ENCODE measurements around the gene BORCS6. TPM values are rescaled to one million over a fixed set of nuclear protein-coding genes. Genes with fewer than 3 reads are reported as not detected.
A peak's percentile ranks its signal among the peaks of the same experiment; 100 is the strongest.

The BORCS6 gene
- total RNA-seq, 1 experiment from 2014 or later, result 6.4 TPM

- Histone ChIP-seq H3K4me3 (peak overlapping the region; percentile 60), H3K36me3 (ENCODE audit: low read depth) (no peaks in the 10 kb centered on the region), H3K4me1 (replicated peaks; ENCODE audit: insufficient read depth) (peaks cover 25% of the 10 kb centered on the region), H2AFZ (peak overlapping the region; percentile 83), H3F3A (ENCODE audit: insufficient read depth, low read depth) (peaks cover 22% of the 10 kb centered on the region; the same call in 1 of the 2 replicates), H3K9me2 (ENCODE audit: insufficient read depth) (no peaks in the 10 kb centered on the region), H3K9me3 (ENCODE audit: insufficient read depth, low read depth) (no peaks in the 10 kb centered on the region), H3K27me3 (ENCODE audit: insufficient read depth, low read depth) (no peaks in the 10 kb centered on the region), H3K27ac (peak overlapping the region; percentile 39; the same call in 1 of the 2 replicates), H4K20me1 (ENCODE audit: insufficient read depth) (no peaks in the 10 kb centered on the region), H3K79me2 (ENCODE audit: low read depth) (0 out of 2 replicates have a peak, but pooled peaks cover 6% of the 10 kb centered on the region), H3K4me2 (peak overlapping the region; percentile 85)
- ChIA-PET POLR2A (ENCODE audit: unreplicated experiment) (interaction anchor here (0.8 to 1.0 kb wide), 2 partner anchors 36 to 92 kb away, joined by 4 to 17 read pairs; partner anchors contain the start of gene CTC1), CTCF (no interaction called here)
- no TSS peak for BruUV-seq (replicated peaks)
- TF ChIP-seq, protein P1, sequence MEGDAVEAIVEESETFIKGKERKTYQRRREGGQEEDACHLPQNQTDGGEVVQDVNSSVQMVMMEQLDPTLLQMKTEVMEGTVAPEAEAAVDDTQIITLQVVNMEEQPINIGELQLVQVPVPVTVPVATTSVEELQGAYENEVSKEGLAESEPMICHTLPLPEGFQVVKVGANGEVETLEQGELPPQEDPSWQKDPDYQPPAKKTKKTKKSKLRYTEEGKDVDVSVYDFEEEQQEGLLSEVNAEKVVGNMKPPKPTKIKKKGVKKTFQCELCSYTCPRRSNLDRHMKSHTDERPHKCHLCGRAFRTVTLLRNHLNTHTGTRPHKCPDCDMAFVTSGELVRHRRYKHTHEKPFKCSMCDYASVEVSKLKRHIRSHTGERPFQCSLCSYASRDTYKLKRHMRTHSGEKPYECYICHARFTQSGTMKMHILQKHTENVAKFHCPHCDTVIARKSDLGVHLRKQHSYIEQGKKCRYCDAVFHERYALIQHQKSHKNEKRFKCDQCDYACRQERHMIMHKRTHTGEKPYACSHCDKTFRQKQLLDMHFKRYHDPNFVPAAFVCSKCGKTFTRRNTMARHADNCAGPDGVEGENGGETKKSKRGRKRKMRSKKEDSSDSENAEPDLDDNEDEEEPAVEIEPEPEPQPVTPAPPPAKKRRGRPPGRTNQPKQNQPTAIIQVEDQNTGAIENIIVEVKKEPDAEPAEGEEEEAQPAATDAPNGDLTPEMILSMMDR (conservative IDR thresholded peaks at IDR 0.05), result no peak
- TF ChIP-seq EZH2 (IDR thresholded peaks at IDR 0.05; ENCODE audit: low read depth), result no peak
- intact Hi-C loops (cut with micrococcal nuclease; ENCODE audit: unreplicated experiment), result loop anchor here (1.0 to 5.0 kb wide), 5 partner anchors 17 to 314 kb away; partner anchors contain the start of gene CHD3
- DNase-seq, result no peak
Observed at GRCh38 chr17:8155996-8156245, 34.1 kb downstream of the BORCS6 start.

- H2AFZ ChIP-seq, result no peak overlapping the region
- H3K4me2 ChIP-seq, result peak overlapping the region; percentile 85
- H3K9me2 ChIP-seq (ENCODE audit: insufficient read depth), result no peaks in the 10 kb centered on the region
- TF ChIP-seq EZH2 (IDR thresholded peaks at IDR 0.05; ENCODE audit: low read depth), result no peak
- TF ChIP-seq, protein P1 (conservative IDR thresholded peaks at IDR 0.05), result no peak
- DNase-seq, result no peak
- H3K79me2 ChIP-seq (ENCODE audit: low read depth), result 0 out of 2 replicates have a peak, but pooled peaks cover 6% of the 10 kb centered on the region
- intact Hi-C loops (cut with micrococcal nuclease; ENCODE audit: unreplicated experiment), result loop anchor here (2.0 to 5.0 kb wide), 3 partner anchors 83 to 313 kb away; partner anchors contain the start of gene CHD3
- ChIA-PET POLR2A (ENCODE audit: unreplicated experiment) (interaction anchor here (0.8 kb wide), 1 partner anchor 36 kb away, joined by 4 read pairs; no protein-coding TSS in a partner anchor), CTCF (no interaction called here)
- no peaks in the 10 kb centered on the region; the same call in 1 of the 2 replicates for H4K20me1 ChIP-seq (ENCODE audit: insufficient read depth)
- H3K9me3 ChIP-seq (ENCODE audit: insufficient read depth, low read depth), result no peaks in the 10 kb centered on the region
- BruUV-seq (replicated peaks), result no TSS peak
- H3K36me3 ChIP-seq (ENCODE audit: low read depth), result no peaks in the 10 kb centered on the region
- H3K27me3 ChIP-seq (ENCODE audit: insufficient read depth, low read depth), result no peaks in the 10 kb centered on the region
- peaks cover 25% of the 10 kb centered on the region for H3K4me1 ChIP-seq (replicated peaks; ENCODE audit: insufficient read depth)
- peak overlapping the region; percentile 39; the same call in 1 of the 2 replicates for H3K27ac ChIP-seq
- peaks cover 22% of the 10 kb centered on the region; the same call in 1 of the 2 replicates for H3F3A ChIP-seq (ENCODE audit: insufficient read depth, low read depth)
- H3K4me3 ChIP-seq, result peak overlapping the region; percentile 60
Observed at GRCh38 chr17:8155231-8155995, 34.6 kb downstream of the BORCS6 start.

GRCh38 chr17:8154608-8155155, 35.3 kb downstream of the BORCS6 start:
- Histone ChIP-seq H3K4me2 (peak overlapping the region; percentile 85), H3K4me1 (replicated peaks; ENCODE audit: insufficient read depth) (peaks cover 25% of the 10 kb centered on the region), H3K27me3 (ENCODE audit: insufficient read depth, low read depth) (no peaks in the 10 kb centered on the region), H3K27ac (no peak overlapping the region), H4K20me1 (ENCODE audit: insufficient read depth) (no peaks in the 10 kb centered on the region; the same call in 1 of the 2 replicates), H2AFZ (no peak overlapping the region), H3K79me2 (ENCODE audit: low read depth) (0 out of 2 replicates have a peak, but pooled peaks cover 6% of the 10 kb centered on the region), H3K36me3 (ENCODE audit: low read depth) (no peaks in the 10 kb centered on the region), H3K4me3 (0 out of 2 replicates have a peak overlapping the region, but pooled peaks have one; percentile 5), H3F3A (ENCODE audit: insufficient read depth, low read depth) (peaks cover 22% of the 10 kb centered on the region; the same call in 1 of the 2 replicates), H3K9me2 (ENCODE audit: insufficient read depth) (no peaks in the 10 kb centered on the region), H3K9me3 (ENCODE audit: insufficient read depth, low read depth) (no peaks in the 10 kb centered on the region)
- intact Hi-C loops (cut with micrococcal nuclease; ENCODE audit: unreplicated experiment), result loop anchor here (2.0 to 5.0 kb wide), 3 partner anchors 82 to 312 kb away; partner anchors contain the start of gene CHD3
- ChIA-PET POLR2A (ENCODE audit: unreplicated experiment) (interaction anchor here (0.7 kb wide), 1 partner anchor 18 kb away, joined by 8 read pairs; no protein-coding TSS in a partner anchor), CTCF (no interaction called here)
- BruUV-seq (replicated peaks), result TSS peak; percentile 16
- no peak for DNase-seq
- no peak for TF ChIP-seq EZH2 (IDR thresholded peaks at IDR 0.05; ENCODE audit: low read depth)
- TF ChIP-seq, protein P1 (conservative IDR thresholded peaks at IDR 0.05), result no peak

Data from PC-9 (cell line).